GM21360 (cell line): ENCODE results near the gene ANXA8L1.
"Not testable (repeated sequence)": the region's sequence is repeated elsewhere in the genome, so short reads cannot be mapped to it uniquely, and the experiment has no call there.

Experiments
- ATAC-seq: cut with Tn5 transposase; IDR thresholded peaks from one replicate; pipeline ENCODE4 v1.9.1; 2021; ENCODE audit warnings: mild to moderate bottlenecking, moderate library complexity; ENCODE audit not compliant: unreplicated experiment

ANXA8L1 gene

DNA sequence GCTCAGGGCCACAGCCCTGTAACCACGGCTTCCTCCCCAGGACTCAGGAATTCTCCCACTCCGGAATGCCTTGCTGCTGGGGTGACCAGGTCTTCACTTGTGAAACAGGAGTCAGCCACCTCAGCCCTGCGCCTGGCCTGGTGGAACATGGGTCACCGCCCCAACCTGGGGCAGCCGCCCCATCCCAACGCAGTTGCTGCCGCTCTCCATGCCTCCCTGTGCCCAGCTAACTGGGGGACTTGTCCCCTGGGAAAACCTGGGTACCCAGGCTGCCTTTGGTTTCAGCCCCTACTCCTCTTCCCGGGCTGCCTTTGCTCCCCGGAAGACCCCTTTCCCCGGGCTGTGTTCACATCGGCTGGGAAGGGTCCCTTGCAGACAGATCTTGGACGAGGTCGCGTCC, 22.2 kb downstream of the ANXA8L1 start:
- ATAC-seq = not testable (repeated sequence)

DNA sequence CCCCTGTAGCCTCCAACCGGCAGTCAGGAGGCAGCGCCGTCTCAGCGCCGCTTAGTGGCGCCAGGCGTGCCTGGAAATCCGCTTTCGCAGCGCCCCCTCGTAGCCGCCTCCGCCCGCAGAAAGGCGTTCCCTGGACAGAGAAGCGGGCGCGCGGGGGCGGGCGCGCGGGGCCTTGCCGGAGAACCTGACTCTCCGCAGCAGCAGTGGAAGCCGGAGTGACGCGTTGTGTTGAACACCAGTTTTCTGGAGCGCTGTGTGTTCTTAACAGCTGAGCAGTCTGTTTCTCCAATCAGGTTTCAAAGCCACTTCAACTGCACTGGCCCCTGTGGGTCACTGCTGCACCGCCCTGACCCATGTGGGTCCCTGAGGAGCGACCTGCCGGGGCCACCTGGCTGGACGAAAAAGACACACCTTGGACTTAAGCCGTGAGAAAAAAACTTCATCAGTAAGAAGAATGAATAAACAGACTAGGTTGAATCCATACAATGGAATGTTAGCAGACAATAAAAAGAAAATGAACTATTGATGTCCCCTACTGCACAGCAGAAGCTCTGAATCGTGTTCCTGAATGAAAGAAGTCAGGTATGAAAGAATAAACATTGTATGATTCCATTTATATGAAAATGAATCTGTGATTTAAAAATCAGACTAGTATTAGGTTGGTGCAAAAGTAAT, 22.8 kb downstream of the ANXA8L1 start:
- ATAC-seq = not testable (repeated sequence)

DNA sequence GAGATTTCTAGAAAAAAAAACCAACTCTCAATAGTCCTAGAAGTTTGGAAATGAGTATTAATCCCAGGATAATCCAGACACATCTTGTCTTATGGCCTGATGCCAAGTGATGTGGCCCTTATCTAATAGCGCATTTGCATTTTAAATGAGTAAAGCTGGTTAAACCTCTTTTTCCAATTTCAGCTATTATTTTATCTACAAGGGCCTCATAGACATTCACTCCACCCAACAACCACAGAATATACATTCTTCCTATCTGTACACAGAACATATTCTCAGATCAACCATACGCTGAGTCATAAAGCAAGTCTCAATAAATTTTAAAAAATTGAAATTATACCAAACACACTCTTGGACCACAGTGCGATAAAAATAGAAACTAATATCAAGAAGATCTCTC, 34.0 kb downstream of the ANXA8L1 start:
- ATAC-seq = not testable (repeated sequence)

DNA sequence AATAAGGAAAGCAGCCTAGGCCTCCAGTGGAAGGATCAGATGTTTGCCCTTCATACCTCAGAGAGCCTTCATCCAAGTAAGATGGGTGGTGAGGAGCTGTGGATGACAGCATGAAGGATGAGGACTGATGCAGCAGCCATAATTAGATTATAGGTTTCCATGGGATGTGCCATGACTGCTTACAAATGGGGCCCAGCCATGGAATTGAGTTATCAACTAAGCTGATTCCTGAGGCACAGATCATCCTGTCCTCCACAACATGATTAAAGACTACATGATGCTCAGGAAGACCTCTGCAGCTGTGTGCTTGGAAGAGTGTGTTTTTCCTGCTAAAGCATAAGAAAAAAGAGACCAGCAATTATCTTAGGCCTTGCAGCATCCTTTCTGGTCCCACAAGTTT, 35.5 kb downstream of the ANXA8L1 start:
- ATAC-seq = not testable (repeated sequence)

DNA sequence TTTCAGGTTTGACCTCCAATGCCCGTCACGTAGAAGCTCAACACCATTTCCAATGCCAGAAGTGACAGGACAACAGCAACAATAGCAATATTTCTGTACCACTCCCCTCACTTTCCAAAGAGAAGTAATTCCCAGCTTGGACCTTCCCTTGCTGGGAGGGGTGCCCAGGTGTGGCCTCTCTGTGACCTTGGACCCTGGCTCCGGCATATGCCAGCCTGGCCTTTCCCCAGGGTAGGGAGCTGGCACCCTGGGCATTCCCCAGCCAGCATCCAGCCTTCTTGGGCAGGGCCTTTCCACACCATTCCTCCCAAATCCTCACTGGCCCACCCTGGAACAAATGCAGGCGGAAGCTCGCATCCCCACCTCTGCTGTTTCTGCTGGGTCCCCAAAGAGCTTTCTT, 37.1 kb downstream of the ANXA8L1 start:
- not testable (repeated sequence) for ATAC-seq

DNA sequence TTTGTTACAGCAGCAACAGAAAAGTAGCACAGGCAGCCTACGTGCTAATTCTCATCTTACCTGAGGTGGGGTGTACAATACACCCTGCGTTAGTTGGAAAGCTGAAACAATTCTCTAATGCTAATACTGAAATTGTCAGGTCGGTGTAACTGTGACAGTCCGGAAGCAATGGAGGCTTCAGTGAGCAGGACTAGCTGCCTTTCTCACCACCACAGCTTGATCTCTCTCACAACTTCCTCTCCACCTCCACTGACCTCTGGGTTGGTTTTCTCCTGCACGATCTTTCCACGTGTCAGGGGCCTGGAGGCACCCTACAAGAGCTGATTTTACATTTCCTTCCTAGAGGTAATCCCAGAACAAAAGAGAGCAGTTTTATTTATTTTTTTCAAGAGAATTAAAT, 39.7 kb downstream of the ANXA8L1 start:
- peak; percentile 59 for ATAC-seq

DNA sequence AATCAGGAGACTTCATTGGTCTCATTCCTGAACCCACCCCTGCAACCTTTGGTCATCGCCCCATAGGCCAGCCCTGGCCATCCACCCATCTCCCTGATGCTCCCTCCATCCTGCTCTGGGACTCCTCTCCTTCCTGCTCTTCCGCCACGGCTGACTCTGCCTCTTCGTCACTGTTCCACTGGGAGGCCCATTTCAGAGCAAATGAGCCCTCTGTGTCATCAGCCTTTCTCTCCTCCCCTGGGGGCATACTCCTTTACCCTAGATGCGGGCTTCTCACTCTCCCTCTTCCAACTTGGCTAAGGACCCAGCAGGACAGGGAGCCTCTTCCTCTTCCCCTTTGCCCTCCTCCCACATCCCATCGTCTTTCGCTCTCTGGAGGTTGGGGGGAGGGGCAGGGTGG, 42.7 kb downstream of the ANXA8L1 start:
- not testable (repeated sequence) for ATAC-seq

DNA sequence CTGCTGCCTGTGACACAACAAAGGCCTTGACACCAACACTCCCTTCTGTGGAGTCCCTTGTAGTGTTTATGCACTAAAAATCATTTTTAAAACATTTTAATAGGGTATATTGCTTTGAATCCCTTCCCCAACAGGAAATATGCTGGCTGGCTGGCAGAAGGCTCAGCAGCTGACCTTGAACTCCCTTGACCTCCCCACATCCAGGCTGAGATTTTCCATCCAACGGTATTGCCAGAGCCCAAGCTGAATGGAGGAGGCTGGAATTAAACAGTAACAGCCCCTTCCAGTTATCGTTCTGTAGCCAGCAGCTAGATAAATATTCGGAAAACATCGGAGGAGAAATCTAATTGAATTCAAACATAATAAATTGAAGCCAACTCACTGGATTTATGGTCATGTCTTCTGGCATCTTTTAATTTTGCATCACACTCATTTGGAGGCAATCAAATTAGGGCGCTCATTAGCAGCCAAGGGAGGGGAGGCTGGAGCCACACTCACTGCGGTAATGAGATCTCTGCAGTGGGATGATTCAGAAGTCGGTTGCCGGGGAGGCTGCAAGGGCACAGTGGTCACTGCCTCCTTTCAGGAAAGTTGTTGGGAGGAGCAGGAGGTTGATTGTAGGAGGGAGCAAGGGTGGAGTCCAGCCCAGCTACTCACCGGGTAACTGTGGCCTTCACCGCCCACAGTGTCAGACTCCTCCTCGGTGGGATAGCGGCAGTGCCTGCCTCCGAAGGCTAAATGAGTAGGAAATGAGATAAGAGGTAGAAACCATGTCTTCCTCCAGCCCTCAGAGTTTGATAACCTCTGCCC, 44.2 kb downstream of the ANXA8L1 start:
- not testable (repeated sequence) for ATAC-seq

DNA sequence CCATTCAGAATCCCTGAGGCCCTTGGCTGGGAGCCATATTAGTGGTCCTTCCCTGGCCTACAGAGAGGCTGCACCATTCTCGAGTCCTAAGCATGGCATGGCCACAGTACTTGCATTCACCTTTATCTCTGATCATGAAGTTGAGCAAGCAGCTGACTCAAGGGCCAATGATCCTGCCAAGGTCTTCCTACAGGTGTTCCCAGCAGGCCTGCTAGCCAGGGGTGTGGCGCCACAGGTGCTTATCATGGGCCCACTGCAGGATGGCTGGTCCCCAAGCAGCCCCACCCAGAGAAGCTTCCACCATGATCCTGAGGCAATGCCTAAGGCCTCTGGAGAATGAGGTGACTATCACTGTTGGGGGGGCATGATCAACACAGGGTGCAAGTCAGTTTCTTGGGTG, 48.0 kb downstream of the ANXA8L1 start:
- not testable (repeated sequence) for ATAC-seq

DNA sequence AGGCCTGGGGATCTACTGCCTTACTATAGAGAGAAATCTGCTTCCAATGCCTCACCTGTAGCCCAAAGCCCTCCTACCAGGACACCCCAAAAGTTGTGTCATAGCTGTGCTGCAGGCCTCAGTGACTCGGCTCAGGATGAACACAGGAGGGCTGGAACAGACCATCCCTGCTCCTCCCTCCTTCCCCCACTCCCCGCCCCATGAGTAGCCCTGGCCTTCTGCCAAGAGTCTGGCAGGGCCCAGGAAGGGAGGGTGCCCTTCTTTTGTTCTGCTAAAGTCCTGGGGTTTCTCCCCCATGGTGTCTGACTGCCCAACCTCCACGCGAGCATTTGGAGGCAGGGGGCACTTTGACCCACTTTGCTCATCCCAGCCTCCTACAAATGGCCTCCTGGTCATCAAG, 65.4 kb downstream of the ANXA8L1 start:
- not testable (repeated sequence) for ATAC-seq
